NCI-H460 (cell line): Measurements from ENCODE around the gene KCNG2. TPM values are rescaled to one million over a fixed set of nuclear protein-coding genes. Genes with fewer than 3 reads are reported as not detected.

Experiments
- DNase-seq: peaks from one replicate; pipeline ENCODE4 v3.0.0-alpha.2; 2016; ENCODE audit warnings: low read depth; ENCODE audit errors: extremely low read depth
- total RNA-seq: library from RNA; depleted of rRNA; stranded (reverse); fragments of >200 nt; shearing (Covaris generic); gene quantifications from 2 replicates; pipeline ENCODE4 v1.2.3, GENCODE V29; 2014

The KCNG2 gene
- total RNA-seq, 1 experiment from 2014 or later, result 6.0 TPM

- no peak for DNase-seq
These were observed 32.1 kb upstream of the KCNG2 start for GRCh38 chr18:79765491-79766245.

GRCh38 chr18:79766308-79766707 is 31.4 kb upstream of the KCNG2 start:
- no peak for DNase-seq

GRCh38 chr18:79768745-79769144 is 29.0 kb upstream of the KCNG2 start:
- DNase-seq, result no peak

- no peak for DNase-seq
These were observed 27.8 kb upstream of the KCNG2 start for GRCh38 chr18:79769698-79770500.

GRCh38 chr18:79770501-79770815 is 27.3 kb upstream of the KCNG2 start:
- no peak for DNase-seq

GRCh38 chr18:79770826-79771225 is 26.9 kb upstream of the KCNG2 start:
- no peak for DNase-seq

- no peak for DNase-seq
These were observed 26.2 kb upstream of the KCNG2 start for GRCh38 chr18:79771446-79772107.

- no peak for DNase-seq
These were observed 25.5 kb upstream of the KCNG2 start for GRCh38 chr18:79772108-79772864.

- DNase-seq, result no peak
These were observed 24.7 kb upstream of the KCNG2 start for GRCh38 chr18:79772865-79773696.

GRCh38 chr18:79774111-79774510 is 23.6 kb upstream of the KCNG2 start:
- DNase-seq, result no peak

GRCh38 chr18:79775441-79776221 is 22.1 kb upstream of the KCNG2 start:
- DNase-seq, result no peak

GRCh38 chr18:79776674-79777073 is 21.1 kb upstream of the KCNG2 start:
- no peak for DNase-seq

- no peak for DNase-seq
These were observed 19.4 kb upstream of the KCNG2 start for GRCh38 chr18:79778291-79778791.

- no peak for DNase-seq
These were observed 18.6 kb upstream of the KCNG2 start for GRCh38 chr18:79779021-79779699.

- DNase-seq, result no peak
These were observed 18.0 kb upstream of the KCNG2 start for GRCh38 chr18:79779700-79780190.

GRCh38 chr18:79780547-79780946 is 17.2 kb upstream of the KCNG2 start:
- no peak for DNase-seq

- DNase-seq, result no peak
These were observed 16.3 kb upstream of the KCNG2 start for GRCh38 chr18:79781331-79781941.
